Epidermal melanocyte (primary cell): ENCODE results near the gene TMEM225B.
"Not testable (repeated sequence)": the region's sequence is repeated elsewhere in the genome, so short reads cannot be mapped to it uniquely, and the experiment has no call there.

Experiments used
- DNase-seq: peaks from one replicate; pipeline ENCODE4 v3.0.0; 2011; ENCODE audit warnings: low spot score; ENCODE audit not compliant: insufficient read length

TMEM225B gene

DNA sequence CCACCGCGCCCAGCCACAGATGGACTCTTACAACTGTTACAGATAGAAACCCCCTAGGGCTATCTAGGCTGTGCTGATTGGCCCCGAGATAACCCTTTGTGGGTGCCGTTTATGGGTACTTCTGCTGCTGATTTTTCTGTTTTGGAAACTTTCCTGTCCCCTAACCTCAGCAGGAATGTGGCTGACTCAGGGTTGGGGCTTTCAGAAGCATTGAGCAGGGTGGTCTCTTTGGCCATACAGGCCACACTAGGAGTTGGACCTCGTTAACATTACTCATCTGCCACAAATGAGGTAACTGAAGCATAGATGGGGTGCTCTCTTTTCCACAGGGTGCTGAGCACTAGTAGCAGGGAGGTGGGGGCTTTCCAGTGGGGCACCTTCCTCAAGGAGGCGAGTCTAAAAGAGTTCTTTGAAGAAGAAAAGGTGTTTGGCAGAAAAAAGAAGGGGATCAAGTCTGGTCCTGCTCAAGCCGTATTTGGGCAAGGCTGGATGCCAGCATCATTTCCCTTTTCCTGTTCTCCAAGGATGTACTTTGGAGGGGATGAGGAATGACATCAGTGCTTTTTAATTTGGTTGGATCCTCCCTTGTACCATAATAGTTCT lies 25.1 kb downstream of the TMEM225B start:
- DNase-seq: no peak

DNA sequence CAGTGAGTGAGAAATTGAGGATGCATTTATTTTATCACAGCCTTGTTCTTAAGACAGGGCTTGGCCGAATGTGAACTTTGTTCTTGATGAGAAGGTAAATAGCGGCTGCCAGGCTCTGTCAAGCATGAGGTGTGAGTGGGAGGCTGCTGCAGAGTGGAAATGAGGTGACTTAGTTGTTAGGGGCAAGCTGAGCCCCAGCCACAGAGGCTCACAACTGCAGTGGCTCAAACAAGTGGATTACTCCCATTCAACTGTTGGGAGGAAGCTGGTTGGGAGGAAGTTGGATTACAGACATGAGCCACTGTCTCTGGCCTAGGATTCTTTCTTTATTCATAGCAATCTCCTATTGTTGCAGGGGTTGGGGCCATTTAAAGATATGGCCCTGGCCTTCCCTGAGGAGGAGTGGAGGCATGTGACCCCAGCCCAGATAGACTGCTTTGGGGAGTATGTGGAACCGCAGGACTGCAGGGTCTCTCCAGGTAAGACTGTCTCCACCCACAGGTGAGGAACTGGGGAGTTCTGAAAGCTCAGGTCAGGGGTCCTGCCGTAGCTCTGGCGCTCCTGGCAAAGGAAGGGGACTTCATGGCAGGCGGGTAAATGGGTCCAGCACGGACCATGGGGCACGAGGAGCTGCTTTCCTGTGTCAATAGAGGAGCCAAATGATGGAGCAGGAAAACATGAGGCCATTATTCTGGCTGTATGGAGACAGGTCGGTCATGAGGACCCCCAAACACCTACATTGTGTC lies 25.8 kb downstream of the TMEM225B start:
- DNase-seq: no peak

DNA sequence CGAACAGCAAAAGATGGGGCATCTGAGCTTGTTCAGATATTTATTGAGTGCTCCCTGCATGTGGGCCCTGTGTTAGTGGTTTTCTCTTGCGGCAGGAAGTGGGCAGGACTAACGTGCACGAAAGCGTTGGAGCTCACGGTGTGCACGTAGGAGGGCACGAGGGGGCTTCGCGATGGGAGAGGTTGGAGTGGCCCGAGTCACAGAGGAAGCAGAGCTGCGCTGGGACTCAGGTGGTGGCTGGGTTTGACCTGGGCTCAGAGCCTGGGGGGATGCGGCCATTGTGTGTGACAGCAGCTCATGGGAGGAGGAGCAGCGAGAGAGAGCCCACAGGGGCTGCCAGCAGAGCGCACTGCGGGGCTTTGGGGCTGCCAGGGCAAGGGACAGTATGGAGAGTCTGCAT lies 26.4 kb downstream of the TMEM225B start:
- DNase-seq: no peak

DNA sequence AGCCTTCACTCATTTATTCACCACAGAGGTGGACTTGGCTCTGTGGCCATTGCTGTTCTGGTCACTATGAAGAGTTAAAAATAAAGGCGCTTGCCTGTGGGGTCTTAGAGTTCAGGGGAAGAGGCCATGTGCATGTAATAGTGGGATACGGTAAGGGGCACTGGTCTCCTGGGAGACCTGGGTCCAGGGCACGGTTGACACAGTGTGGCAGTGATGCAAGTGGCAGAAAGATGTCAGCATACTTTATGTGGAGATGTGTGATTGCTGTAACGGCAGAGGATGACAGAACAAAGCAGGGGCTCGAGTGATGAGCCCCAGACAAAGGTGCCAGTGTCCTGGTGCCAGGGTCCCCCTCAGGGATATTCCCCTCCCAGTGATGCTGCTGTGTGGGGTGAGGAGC lies 27.3 kb downstream of the TMEM225B start:
- no peak for DNase-seq

DNA sequence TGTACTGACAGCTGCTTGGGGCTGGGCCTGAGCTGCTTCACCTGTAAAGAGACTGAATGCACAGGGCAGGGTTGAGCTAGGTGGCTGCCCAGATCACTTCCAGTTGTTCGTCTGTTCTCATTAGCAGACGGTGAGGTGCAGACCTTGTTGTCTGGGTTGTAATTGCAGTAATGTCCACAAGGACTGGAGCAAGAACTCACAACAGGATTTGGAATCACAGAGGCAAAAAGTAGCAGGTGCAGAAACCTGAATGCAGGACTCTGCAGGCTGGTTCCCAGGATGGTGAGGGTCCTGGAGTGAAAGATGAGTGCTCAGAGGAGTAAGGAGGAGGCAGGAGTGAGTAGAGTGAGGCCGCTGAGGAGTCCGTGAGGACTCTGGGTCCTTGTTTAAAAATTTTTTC lies 27.9 kb downstream of the TMEM225B start:
- no peak for DNase-seq

DNA sequence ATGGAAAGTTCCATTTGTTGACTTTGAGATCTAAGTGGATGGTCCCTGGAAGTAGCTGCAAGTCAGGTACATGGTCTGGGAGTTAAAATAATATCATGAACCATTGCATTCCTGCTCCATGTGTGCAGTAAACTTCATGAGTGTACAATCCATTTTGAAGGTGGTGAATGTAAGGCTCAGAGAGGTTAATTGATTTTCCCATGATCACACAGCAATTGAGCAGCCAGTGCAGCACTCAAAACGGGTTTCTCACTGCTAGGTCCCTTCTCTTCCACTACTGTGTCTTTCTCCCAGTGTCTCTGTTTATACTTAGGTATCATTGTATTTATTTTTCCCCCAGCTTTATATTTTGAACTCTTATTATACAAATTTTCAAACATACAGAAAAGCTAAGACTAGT lies 28.6 kb downstream of the TMEM225B start:
- no peak for DNase-seq

DNA sequence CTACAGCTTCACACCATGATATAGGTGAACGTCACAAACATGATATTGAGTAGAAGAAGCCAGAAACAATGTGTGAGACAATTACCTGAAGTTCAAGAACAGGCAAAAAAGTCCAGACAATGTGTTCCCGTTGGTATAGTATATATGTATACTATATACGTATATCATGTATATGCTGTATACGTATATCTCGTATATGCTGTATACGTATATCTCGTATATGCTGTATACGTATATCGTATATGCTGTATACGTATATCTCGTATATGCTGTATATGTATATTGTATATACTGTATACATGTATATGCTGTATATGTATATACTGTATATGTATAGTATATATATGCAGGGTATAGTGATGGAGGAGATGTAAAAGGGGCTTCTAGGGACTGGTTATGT lies 29.4 kb downstream of the TMEM225B start:
- no peak for DNase-seq

DNA sequence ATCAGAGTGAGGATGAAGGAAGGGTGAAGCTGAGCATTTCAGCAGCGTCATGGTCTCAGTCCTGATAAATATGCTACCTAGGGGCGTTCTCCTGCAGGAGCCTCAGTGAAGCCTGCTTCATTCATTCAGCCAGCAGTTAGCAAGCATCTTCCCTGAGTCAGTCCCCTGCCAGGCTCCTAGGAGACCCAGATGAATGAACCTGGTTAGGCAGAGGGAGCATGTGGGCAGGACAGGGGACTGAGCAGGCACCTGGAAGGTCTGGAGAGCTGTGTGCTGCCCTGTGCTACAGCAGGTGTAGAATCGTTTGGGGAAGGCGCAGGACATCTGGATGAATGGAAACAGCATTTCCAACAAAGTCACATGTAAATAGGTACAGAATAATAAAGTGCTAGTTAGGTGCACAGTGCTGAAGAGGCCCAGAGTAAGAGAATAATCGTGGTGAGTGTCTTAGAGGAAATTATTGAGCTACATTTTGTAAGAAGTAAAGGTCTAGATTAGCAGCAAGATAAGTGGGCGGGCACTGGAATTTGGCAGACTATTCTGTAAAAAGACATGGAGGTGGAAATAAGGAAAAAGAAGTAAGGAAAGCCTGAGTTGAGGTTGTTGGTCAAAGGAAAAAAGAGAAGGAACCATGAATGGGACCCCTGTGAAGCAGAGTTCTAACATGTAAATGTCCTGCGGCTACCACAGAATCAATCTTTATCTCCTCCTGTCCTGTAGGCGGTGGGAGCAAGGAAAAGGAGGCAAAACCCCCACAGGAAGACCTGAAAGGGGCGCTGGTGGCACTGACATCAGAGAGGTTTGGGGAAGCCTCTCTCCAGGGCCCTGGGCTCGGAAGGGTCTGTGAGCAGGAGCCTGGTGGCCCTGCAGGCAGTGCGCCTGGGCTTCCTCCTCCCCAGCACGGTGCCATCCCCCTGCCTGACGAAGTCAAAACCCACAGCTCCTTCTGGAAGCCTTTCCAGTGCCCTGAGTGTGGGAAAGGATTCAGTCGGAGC lies 30.7 kb downstream of the TMEM225B start:
- no peak for DNase-seq

DNA sequence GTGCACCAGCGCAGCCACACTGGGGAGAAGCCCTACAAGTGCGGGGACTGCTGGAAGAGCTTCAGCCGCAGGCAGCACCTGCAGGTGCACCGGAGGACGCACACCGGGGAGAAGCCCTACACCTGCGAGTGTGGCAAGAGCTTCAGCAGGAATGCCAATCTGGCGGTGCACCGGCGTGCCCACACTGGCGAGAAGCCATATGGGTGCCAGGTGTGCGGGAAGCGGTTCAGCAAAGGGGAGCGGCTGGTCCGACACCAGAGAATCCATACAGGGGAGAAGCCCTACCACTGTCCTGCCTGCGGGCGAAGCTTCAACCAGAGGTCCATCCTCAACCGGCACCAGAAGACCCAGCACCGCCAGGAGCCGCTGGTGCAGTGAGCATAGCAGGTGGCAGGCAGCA lies 31.6 kb downstream of the TMEM225B start:
- DNase-seq: no peak

DNA sequence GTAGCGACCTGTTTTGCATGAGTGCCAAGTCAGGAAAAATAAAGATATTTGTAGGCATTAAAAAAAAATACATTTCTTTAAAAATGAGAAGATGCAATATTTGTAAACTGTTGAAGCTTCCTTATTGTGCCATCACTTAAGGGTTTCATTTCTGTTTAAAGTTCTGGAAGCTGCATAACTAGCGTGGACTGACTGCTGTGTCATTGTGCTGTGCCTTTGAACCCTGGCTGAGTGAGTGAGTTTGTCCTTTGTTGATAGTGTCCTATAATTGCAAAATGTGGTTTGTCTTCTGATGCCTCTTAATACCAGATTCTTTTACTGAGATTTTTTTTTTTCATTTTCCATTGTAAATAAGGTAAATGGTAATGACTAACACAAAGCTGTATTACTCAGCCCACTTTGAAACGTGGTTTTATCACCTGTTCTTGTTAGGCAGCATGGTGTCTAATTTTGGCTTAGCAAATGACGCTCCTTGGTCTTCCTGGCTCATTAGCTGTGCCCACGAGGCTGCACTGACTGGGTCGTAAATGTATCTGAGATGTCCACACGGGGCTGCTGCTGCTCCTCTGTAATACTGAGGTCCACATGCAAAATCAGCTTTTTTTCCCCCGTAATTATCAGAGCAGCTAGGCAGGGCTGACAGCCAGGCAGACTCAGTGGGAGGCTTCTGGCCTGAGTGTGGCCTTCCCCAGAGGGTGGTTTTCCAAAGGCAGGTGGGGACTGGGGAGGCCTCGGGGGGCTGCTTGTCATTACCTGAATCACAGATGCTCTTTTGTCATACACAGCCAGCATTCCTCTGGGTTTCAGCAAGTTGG lies 33.4 kb downstream of the TMEM225B start:
- DNase-seq: no peak

DNA sequence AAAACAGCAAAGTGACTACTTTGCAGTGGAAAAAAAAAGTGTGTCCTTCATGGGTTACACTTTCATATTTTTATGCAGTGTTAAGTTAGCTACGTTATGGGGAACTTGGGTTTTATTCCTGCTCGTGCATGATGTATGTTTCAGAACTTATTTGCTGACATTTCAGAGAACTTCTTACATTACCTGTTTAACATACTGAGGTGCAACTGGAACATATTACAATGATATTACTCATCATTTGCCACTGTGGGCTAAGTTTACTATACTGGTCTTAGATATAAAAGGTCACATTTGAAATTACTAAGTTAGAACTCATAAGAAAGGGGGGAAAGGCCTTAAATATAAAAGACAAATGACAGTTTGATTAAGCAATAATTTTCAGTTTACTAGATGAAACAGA lies 39.3 kb downstream of the TMEM225B start:
- not testable (repeated sequence) for DNase-seq

DNA sequence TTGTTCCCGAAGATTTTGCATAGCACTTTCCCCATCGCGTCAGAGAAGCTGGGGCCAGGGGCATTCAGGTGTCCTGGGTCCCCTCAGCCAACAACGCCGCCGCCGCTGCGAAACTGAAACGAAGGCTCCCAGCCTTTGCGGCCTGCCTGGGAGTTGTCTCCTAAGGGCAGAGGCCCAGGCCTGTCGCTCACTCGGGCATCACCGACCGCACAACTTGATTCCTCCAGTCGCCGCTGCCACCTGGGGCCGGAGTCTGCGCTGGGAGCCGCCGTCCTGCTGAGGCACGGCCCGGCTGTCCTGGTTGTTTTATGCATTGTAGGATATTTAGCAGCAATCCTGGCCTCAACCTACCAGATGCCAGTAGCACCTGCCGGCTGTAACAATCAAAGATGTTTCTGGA lies 40.7 kb downstream of the TMEM225B start:
- DNase-seq: no peak

DNA sequence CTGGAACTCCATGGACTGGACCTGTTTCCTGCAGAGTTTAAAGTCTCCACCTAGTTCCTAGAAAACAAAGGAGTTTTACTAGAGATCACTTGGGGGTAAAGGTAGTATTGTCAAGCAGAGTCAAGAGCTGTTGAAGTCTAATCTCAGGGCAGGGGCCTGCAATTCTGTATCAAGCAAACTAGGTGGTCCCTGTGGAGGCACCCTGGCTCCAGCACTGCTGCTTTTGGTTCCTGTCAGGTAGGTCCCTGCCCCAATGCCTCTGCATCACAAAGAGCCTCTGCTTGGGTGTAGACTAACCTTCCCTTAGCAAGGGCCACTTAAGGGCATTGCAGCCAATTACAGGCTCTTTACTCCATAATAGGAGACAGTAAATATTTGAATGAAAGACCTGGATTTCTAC lies 41.2 kb downstream of the TMEM225B start:
- no peak for DNase-seq

DNA sequence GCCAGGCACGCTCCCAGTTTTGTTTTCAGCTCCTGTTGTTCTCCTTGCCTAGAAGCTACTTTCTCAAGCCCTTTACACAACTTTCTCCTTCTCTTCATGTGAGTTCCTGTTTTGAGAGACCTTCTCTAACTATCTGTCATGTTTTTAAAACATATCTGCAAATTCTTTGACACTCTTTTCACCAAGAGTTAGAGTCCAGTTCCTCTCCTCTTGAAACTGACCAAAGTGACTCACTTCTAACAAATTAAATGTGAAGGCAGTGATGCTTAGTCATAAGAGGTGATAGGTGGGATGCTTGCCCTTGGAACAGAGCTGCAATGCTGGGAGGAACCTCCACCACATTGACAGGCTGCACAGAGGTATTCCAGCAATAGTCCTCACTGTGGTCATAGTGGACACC lies 44.0 kb downstream of the TMEM225B start:
- no peak for DNase-seq

DNA sequence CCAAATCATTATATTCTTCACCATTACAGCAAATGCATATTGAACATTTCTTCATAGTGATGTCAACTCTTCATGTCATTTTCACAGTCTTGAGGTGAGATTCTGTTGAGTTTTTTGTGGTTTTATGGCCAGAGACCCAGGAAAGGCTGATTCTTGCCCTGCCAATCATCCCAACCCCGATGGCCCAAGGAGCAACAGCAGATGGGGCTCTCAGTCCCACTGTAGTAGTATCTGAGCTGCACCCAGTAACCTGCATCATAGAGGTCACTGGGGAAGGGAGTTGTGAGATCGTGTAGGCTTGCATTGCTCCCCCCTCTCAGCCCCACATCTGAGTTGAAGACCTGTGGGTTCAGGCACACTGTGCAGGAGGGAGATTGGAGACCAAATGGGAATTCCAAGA lies 45.4 kb downstream of the TMEM225B start:
- DNase-seq: no peak

DNA sequence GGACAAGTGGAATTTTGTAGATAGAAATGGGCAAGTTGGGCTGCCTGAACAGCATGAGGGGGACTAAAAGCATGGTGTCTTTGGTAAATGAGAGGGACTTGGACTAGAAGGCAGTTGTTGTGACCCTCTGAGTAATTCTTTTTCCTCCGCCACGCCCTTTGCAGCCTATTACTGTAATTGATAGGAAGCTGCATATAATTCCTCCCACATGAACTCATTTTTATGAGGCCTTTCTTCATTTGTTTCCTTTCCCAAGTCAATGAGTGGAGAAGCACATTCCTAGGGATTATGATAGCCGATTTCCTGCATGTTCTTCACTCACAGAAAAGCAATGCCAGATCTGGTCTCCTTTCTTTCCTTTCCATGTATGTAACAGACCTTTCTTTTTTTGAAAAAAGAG lies 46.4 kb downstream of the TMEM225B start:
- no peak for DNase-seq

DNA sequence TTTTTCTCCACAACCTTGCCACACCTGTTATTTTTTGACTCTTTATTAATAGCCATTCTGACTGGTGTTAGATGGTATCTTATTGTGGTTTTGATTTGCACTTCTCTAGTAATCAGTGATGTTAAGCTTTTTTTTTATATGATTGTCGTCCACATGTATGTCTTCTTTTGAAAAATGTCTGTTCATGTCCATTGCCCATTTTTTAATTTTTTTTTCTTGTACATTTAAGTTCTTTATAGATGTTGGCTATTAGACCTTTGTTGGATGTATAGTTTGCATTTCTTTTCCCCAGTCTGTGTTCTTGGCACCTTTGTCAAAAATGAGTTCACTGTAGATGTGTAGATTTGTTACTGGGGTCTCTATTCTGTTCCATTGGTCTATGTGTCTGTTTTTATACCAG lies 47.5 kb downstream of the TMEM225B start:
- DNase-seq: no peak

DNA sequence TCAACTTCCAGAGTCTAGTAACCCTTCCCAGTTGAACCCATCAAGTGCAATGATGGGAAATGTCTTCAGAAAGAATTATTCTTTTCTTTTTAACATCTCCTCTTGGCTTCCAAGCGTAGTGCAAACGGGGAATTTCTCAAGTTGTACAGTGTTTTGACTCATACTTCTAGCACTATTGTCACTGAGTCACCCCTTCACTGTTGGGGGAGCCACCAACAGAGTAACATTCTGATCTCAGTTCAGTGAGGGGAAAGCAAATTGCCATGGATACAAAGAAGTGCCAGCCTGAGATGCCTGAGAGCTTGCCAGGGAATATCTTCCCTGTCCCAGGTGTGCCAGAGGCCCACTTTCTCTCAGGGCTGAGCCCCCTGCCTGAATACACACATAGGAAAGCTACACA lies 50.8 kb downstream of the TMEM225B start:
- DNase-seq: no peak

DNA sequence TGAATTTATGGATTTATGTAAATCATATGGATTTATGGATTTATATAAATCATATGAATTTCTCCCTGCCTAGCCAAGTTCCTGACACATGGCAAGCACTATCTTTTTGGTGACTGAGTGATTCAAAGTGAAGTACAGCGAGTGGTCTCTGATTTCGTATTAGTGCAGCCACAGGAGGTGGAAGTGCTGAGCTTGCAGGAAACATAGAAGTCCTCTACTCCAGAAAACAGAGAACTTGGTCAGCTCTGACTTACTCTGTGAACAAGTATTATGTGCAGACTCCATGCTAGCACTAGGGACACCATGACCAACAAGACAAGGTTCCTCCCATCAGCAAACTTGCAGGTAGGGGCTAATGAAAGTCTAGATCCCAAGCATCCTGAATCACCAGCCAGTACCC lies 53.2 kb downstream of the TMEM225B start:
- no peak for DNase-seq

DNA sequence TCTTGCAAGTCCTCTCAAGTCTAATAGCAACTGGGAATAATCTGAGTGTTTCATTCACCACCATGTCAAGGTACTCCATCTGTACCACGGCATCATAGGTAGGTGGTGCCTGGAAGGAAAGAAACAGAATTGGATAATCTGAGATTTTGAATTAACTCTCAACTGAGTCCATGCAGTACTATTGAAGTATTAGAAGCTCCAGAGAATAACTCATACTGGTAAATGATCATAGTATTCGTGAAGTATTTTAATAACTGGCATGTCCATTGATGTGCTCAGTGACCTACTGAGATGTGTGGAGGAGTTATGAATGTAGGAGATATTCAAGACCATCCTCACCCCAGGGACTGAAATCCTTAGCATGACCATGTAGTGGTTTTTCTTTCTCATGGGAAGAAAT lies 54.6 kb downstream of the TMEM225B start:
- DNase-seq: no peak

DNA sequence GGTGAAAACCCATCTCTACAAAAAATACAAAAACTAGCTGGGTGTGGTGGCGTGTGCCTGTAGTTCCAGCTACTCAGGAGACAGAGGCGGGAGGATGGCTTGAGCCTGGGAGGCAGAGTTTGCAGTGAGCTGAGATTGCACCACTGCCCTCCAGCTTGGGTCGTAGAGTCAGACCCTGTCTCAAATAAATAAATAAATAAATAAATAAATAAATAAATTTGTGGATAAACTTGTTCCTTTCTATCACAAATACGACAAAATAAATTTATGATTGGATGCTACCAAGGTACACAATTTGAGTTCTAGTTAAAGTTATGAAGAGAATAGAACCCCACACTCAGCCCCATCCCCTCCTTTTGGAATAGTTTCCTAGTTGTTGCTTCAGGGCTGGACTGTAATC lies 55.2 kb downstream of the TMEM225B start:
- not testable (repeated sequence) for DNase-seq
